Naive thymus-derived CD4-positive, alpha-beta T cell (primary cell): ENCODE data around the gene OR4F6. TPM values are rescaled to one million over a fixed set of nuclear protein-coding genes. Genes with fewer than 3 reads are reported as not detected.

Experiments used
- ATAC-seq: fragments of 150-1000 bp; cut with Tn5 transposase; 2 replicates; pipeline ENCODE4 v1.10.0; 2021; ENCODE audit warnings: mild to moderate bottlenecking, moderate library complexity
- CTCF ChIA-PET: fragments of 350-600 bp; sonication (Branson Sonifier 250); formaldehyde crosslinking; loops from one replicate; lab custom pipeline; 2021; ENCODE audit warnings: antibody characterized with exemption; lab: Charles Lee
- POLR2A ChIA-PET: fragments of 350-600 bp; sonication (Branson Sonifier 250); formaldehyde crosslinking; loops from one replicate; lab custom pipeline; 2021; ENCODE audit warnings: antibody characterized with exemption, inconsistent platforms; lab: Charles Lee
- DNase-seq, 9 donors: peaks; one replicate each; pipeline versions ENCODE4 v3.0.0 to v3.0.0-alpha.2; 2020 to 2022; ENCODE audit warnings: mixed read lengths in 1 of 9
- H3K27ac ChIP-seq: one replicate; pipeline ENCODE4 v1.7.0; 2013; ENCODE audit warnings: mild to moderate bottlenecking, low read depth, low read length, moderate library complexity
- H3K27me3 ChIP-seq, 2 donors: one replicate each; pipeline ENCODE4 v1.7.0; 2013; ENCODE audit warnings: low read length in 2 of 2, mild to moderate bottlenecking in 2 of 2, moderate library complexity in 2 of 2; ENCODE audit not compliant: control insufficient read depth in 2 of 2, insufficient read depth in 2 of 2
- H3K36me3 ChIP-seq, 3 experiments: 1 replicate in 2 of 3; 2 replicates in 1 of 3; pipeline ENCODE4 v1.7.0; 2013; ENCODE audit warnings: low read length in 3 of 3, mild to moderate bottlenecking in 3 of 3, moderate library complexity in 1 of 3; ENCODE audit not compliant: insufficient read depth in 3 of 3, control insufficient read depth in 2 of 3
- H3K4me1 ChIP-seq, 2 donors: one replicate each; pipeline ENCODE4 v1.7.0; 2013; ENCODE audit warnings: low read length in 2 of 2, mild to moderate bottlenecking in 2 of 2, moderate library complexity in 1 of 2; ENCODE audit not compliant: control insufficient read depth in 2 of 2, insufficient read depth in 2 of 2
- H3K4me3 ChIP-seq: 2 replicates; pipeline ENCODE4 v1.7.0; 2013; ENCODE audit warnings: mild to moderate bottlenecking, low read length
- H3K9me3 ChIP-seq, 3 experiments: 1 replicate in 2 of 3; 2 replicates in 1 of 3; pipeline ENCODE4 v1.7.0; 2013; ENCODE audit warnings: low read length in 3 of 3; ENCODE audit not compliant: control insufficient read depth in 2 of 3
- H3K27ac Mint-ChIP-seq, 9 donors: one replicate each; pipeline ENCODE4 v1.8.0; 2020 to 2022; ENCODE audit warnings: mixed read lengths in 9 of 9, mild to moderate bottlenecking in 8 of 9, moderate library complexity in 5 of 9, inconsistent platforms in 2 of 9
- H3K27me3 Mint-ChIP-seq, 5 donors: one replicate each; pipeline ENCODE4 v1.8.0; 2021 to 2022; ENCODE audit warnings: mixed read lengths in 5 of 5, mild to moderate bottlenecking in 1 of 5
- H3K36me3 Mint-ChIP-seq, 5 donors: one replicate each; pipeline ENCODE4 v1.8.0; 2020 to 2022; ENCODE audit warnings: mixed read lengths in 5 of 5, mild to moderate bottlenecking in 3 of 5, inconsistent platforms in 1 of 5
- H3K4me1 Mint-ChIP-seq, 7 donors: one replicate each; pipeline ENCODE4 v1.8.0; 2020 to 2022; ENCODE audit warnings: mixed read lengths in 7 of 7, mild to moderate bottlenecking in 3 of 7, inconsistent platforms in 1 of 7
- H3K4me3 Mint-ChIP-seq, 10 donors: one replicate each; pipeline ENCODE4 v1.8.0; 2020 to 2022; ENCODE audit warnings: mild to moderate bottlenecking in 10 of 10, mixed read lengths in 10 of 10, moderate library complexity in 6 of 10, inconsistent platforms in 2 of 10
- H3K9me3 Mint-ChIP-seq, 11 donors: one replicate each; pipeline ENCODE4 v1.8.0; 2020 to 2022; ENCODE audit warnings: mixed read lengths in 11 of 11, mild to moderate bottlenecking in 4 of 11, inconsistent platforms in 1 of 11, moderate library complexity in 1 of 11
- intact Hi-C, 2 donors: fragments of 100-400 bp; cut with micrococcal nuclease; formaldehyde crosslinking; loops; one replicate each; pipeline ENCODE4 v1.15.1; 2023
- polyA plus RNA-seq, 2 donors: library from polyadenylated mRNA; unstranded; fragments of 300-500 nt; fragmentation: Illumina TruSeq; gene quantifications; one replicate each; pipeline ENCODE4 v1.2.3, GENCODE V29; 2021
- total RNA-seq, 6 experiments: library from RNA in 5 of 6; stranded (reverse) in 5 of 6; gene quantifications; 1 replicate in 5 of 6; 2 replicates in 1 of 6; pipeline ENCODE4 v1.2.3 and lab custom pipeline; 2021 to 2026

Gene OR4F6
- total and polyA plus RNA-seq, 7 experiments from 2014 or later = not detected

- Mint-ChIP-seq H3K27ac (no peak overlapping the region), H3K4me1 (no peaks in the 10 kb centered on the region), H3K36me3 (peaks cover 0 to 4% (median 0%) of the 10 kb centered on the region in 5 donors), H3K9me3 (peaks cover 0 to 2% (median 0%) of the 10 kb centered on the region in 11 donors), H3K27me3 (peaks cover 6 to 34% (median 24%) of the 10 kb centered on the region in 5 donors), H3K4me3 (no peak overlapping the region)
- intact Hi-C loops = no loop called here
- Histone ChIP-seq H3K36me3 (no peaks in the 10 kb centered on the region), H3K9me3 (no peaks in the 10 kb centered on the region), H3K27ac (no peak overlapping the region), H3K4me1 (no peaks in the 10 kb centered on the region), H3K4me3 (no peak overlapping the region), H3K27me3 (no peaks in the 10 kb centered on the region)
- ChIA-PET POLR2A (no interaction called here), CTCF (interaction anchor here (0.6 kb wide), 1 partner anchor 738 kb away, joined by 4 read pairs; no protein-coding TSS in a partner anchor)
- DNase-seq (no peak), ATAC-seq (no peak)
Observed at GRCh38 chr15:101803676-101804075, 367 bp downstream of the OR4F6 start.

DNA sequence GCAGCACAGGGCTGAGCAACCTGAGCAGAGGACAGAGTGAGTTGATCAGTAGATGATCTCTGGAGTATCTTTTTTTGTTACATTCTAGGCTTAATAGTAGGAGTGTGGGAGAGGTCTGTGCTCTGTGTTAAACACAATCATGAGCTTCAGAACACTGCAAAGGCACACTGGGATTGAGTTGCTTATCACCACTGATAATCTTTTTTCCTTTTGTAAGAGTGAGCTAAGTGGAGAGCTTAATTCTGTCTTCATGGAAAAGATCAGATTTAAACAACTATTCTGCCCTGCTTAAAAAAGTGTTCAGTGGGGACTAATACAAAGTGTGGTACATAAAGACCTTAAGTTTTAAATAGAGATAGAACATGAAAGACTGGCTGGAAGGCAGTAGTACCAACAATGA is 1.1 kb downstream of the OR4F6 start:
- Histone ChIP-seq H3K9me3 (no peaks in the 10 kb centered on the region), H3K36me3 (no peaks in the 10 kb centered on the region), H3K27ac (no peak overlapping the region), H3K4me3 (no peak overlapping the region), H3K27me3 (no peaks in the 10 kb centered on the region), H3K4me1 (no peaks in the 10 kb centered on the region)
- POLR2A ChIA-PET = no interaction called here
- Mint-ChIP-seq H3K27ac (no peak overlapping the region), H3K4me3 (no peak overlapping the region), H3K9me3 (peaks cover 0 to 2% (median 0%) of the 10 kb centered on the region in 11 donors), H3K4me1 (no peaks in the 10 kb centered on the region), H3K36me3 (peaks cover 0 to 4% (median 0%) of the 10 kb centered on the region in 5 donors), H3K27me3 (peaks cover 6 to 37% (median 28%) of the 10 kb centered on the region in 5 donors)
- ATAC-seq = no peak
- no peak for DNase-seq
- intact Hi-C loops = no loop called here
- CTCF ChIA-PET = interaction anchor here (0.6 kb wide), 1 partner anchor 290 kb away, joined by 4 read pairs; no protein-coding TSS in a partner anchor

- no peak for ATAC-seq
Observed at GRCh38 chr15:101804941-101805340, 1.6 kb downstream of the OR4F6 start.

GRCh38 chr15:101805605-101806345 is 2.5 kb downstream of the OR4F6 start:
- Histone ChIP-seq H3K36me3 (no peaks in the 10 kb centered on the region), H3K27me3 (no peaks in the 10 kb centered on the region), H3K4me3 (no peak overlapping the region), H3K4me1 (no peaks in the 10 kb centered on the region), H3K27ac (no peak overlapping the region), H3K9me3 (no peaks in the 10 kb centered on the region)
- Mint-ChIP-seq H3K27ac (no peak overlapping the region), H3K27me3 (peaks cover 6 to 48% (median 37%) of the 10 kb centered on the region in 5 donors), H3K4me1 (no peaks in the 10 kb centered on the region), H3K36me3 (peaks cover 0 to 4% (median 0%) of the 10 kb centered on the region in 5 donors), H3K9me3 (peaks cover 0 to 2% (median 0%) of the 10 kb centered on the region in 11 donors), H3K4me3 (no peak overlapping the region)
- no peak for ATAC-seq
- intact Hi-C loops = no loop called here
- no peak for DNase-seq
- ChIA-PET POLR2A (no interaction called here), CTCF (no interaction called here)

More at GRCh38 chr15:101804941-101805340, 1.6 kb downstream of the OR4F6 start:
- Mint-ChIP-seq H3K4me3 (no peak overlapping the region), H3K36me3 (peaks cover 0 to 4% (median 0%) of the 10 kb centered on the region in 5 donors), H3K27ac (no peak overlapping the region), H3K4me1 (no peaks in the 10 kb centered on the region), H3K9me3 (peaks cover 0 to 2% (median 0%) of the 10 kb centered on the region in 11 donors), H3K27me3 (peaks cover 6 to 43% (median 33%) of the 10 kb centered on the region in 5 donors)
- Histone ChIP-seq H3K4me3 (no peak overlapping the region), H3K27me3 (no peaks in the 10 kb centered on the region), H3K36me3 (no peaks in the 10 kb centered on the region), H3K27ac (no peak overlapping the region), H3K9me3 (no peaks in the 10 kb centered on the region), H3K4me1 (no peaks in the 10 kb centered on the region)
- CTCF ChIA-PET = interaction anchor here (0.6 kb wide), 1 partner anchor 291 kb away, joined by 4 read pairs; no protein-coding TSS in a partner anchor
- DNase-seq = no peak
- POLR2A ChIA-PET = no interaction called here
- intact Hi-C loops = no loop called here

DNA sequence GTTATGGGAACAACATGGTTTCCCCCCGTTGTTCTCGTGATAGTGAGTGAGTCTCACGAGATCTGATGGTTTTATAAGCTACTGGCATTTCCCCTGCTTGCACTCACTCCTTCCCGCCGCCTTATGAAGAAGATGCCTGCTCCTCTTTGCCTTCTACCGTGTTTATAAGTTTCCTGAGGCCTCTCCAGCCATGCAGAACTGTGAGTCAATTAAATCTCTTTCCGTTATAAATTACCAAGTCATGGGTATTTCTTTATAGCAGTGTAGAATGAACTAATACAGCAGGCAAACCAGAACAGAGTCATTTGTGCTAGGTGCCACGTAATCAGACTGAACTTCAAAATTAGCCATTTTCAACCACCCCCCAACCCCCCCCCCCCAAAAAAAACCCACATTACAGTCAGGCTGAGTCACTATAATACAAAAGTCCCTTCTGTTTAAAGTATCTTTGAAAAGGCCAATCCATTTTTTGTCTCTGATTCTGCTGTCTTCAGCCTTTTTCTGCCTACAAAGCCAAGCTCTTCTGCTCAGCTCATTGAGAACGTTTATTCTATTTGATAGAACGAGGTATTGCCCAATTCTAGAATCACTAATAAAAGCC is 4.1 kb downstream of the OR4F6 start:
- H3K27ac ChIP-seq = no peak overlapping the region
- H3K4me1 ChIP-seq = no peaks in the 10 kb centered on the region
- Mint-ChIP-seq H3K9me3 (peaks cover 0 to 2% (median 0%) of the 10 kb centered on the region in 11 donors), H3K4me1 (no peaks in the 10 kb centered on the region), H3K27me3 (peaks cover 11 to 63% (median 43%) of the 10 kb centered on the region in 5 donors), H3K27ac (no peak overlapping the region), H3K36me3 (no peaks in the 10 kb centered on the region), H3K4me3 (no peak overlapping the region)
- CTCF ChIA-PET = no interaction called here
- no peaks in the 10 kb centered on the region for H3K9me3 ChIP-seq
- ATAC-seq (no peak), DNase-seq (no peak)
- POLR2A ChIA-PET = no interaction called here
- intact Hi-C loops = no loop called here
- H3K27me3 ChIP-seq = no peaks in the 10 kb centered on the region
- H3K4me3 ChIP-seq = no peak overlapping the region
- H3K36me3 ChIP-seq = no peaks in the 10 kb centered on the region

DNA sequence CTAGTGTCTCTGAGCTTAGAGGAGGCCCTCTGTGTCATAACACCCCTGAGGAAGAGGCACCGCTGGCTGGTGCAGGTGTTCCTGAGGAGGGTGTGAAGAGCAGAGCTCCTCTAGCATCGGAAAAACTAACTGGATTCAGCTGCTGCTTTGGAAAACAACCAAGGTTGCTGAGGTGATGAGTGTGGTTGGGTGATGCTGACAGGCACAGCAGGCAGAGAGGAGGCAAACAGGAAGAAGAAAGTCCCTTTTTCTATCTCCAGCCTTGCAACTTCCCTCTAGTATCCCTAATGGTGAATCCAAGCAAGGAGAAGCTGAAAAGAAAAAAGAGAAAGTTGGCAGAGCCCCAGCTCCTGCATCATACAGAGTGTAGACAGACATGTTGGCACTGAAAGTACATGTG is 4.9 kb downstream of the OR4F6 start:
- H3K36me3 ChIP-seq = no peaks in the 10 kb centered on the region
- Mint-ChIP-seq H3K9me3 (peaks cover 0 to 2% (median 0%) of the 10 kb centered on the region in 11 donors), H3K4me1 (no peaks in the 10 kb centered on the region), H3K27me3 (peaks cover 12 to 68% (median 50%) of the 10 kb centered on the region in 5 donors), H3K36me3 (no peaks in the 10 kb centered on the region), H3K27ac (no peak overlapping the region), H3K4me3 (no peak overlapping the region)
- H3K4me1 ChIP-seq = no peaks in the 10 kb centered on the region
- no peak for ATAC-seq
- intact Hi-C loops = no loop called here
- ChIA-PET POLR2A (no interaction called here), CTCF (no interaction called here)
- no peak for DNase-seq
- no peaks in the 10 kb centered on the region for H3K27me3 ChIP-seq
- no peak overlapping the region for H3K27ac ChIP-seq
- H3K9me3 ChIP-seq = no peaks in the 10 kb centered on the region
- H3K4me3 ChIP-seq = no peak overlapping the region
